A673 (cell line): ENCODE data around the gene SPRY1. TPM values are rescaled to one million over a fixed set of nuclear protein-coding genes. Genes with fewer than 3 reads are reported as not detected.

Source experiments
- BruUV-seq: library from RNA; stranded (reverse); fragments of 400-500 nt; replicated peaks from 2 replicates; lab custom pipeline; 2021; lab: Mats Ljungman, UMichigan
- CTCF ChIA-PET: fragments of 300-600 bp; sonication (Branson Sonifier 250); formaldehyde crosslinking; loops from one replicate; lab custom pipeline; 2022; ENCODE audit warnings: antibody characterized with exemption; lab: Charles Lee
- POLR2A ChIA-PET: fragments of 300-600 bp; sonication (Branson Sonifier 250); formaldehyde crosslinking; loops from one replicate; lab custom pipeline; 2022; ENCODE audit warnings: antibody characterized with exemption; ENCODE audit not compliant: low non-redundant PET; lab: Charles Lee
- DNase-seq: peaks from one replicate; pipeline ENCODE4 v3.0.0-alpha.2; 2015; ENCODE audit warnings: low spot score
- H3K27ac ChIP-seq: fragments of 200-600 bp; sonication (generic); 2 replicates; pipeline ENCODE4 v1.5.1; 2016; ENCODE audit warnings: mixed run types, low read depth, mild to moderate bottlenecking, mixed read lengths, antibody characterized with exemption, low read length; ENCODE audit not compliant: poor library complexity, severe bottlenecking
- H3K27me3 ChIP-seq: fragments of 200-600 bp; sonication (generic); replicated peaks from 2 replicates; pipeline ENCODE4 v1.6.1; 2017; ENCODE audit warnings: mixed run types, low read depth, mild to moderate bottlenecking, mixed read lengths, antibody characterized with exemption, low read length; ENCODE audit not compliant: insufficient read depth, poor library complexity
- H3K36me3 ChIP-seq: fragments of 200-600 bp; sonication (generic); 2 replicates; pipeline ENCODE4 v1.6.1; 2016; ENCODE audit warnings: mixed run types, mild to moderate bottlenecking, mixed read lengths, antibody characterized with exemption, low read length; ENCODE audit not compliant: insufficient read depth, poor library complexity, severe bottlenecking
- H3K4me1 ChIP-seq: fragments of 200-600 bp; sonication (generic); 2 replicates; pipeline ENCODE4 v1.6.1; 2017; ENCODE audit warnings: mixed run types, mild to moderate bottlenecking, mixed read lengths, antibody characterized with exemption, low read length; ENCODE audit not compliant: insufficient read depth, poor library complexity, severe bottlenecking
- H3K4me3 ChIP-seq: fragments of 200-600 bp; sonication (generic); 2 replicates; pipeline ENCODE4 v1.5.1; 2016; ENCODE audit warnings: low read depth, mixed run types, mild to moderate bottlenecking, mixed read lengths, low read length; ENCODE audit not compliant: poor library complexity, severe bottlenecking
- H3K9me3 ChIP-seq: fragments of 200-600 bp; sonication (generic); 2 replicates; pipeline ENCODE4 v1.6.1; 2016; ENCODE audit warnings: mixed run types, low read depth, mild to moderate bottlenecking, mixed read lengths, antibody characterized with exemption, low read length; ENCODE audit not compliant: poor library complexity, severe bottlenecking
- EZH2 ChIP-seq: fragments of 200-600 bp; sonication (generic); IDR thresholded peaks from 2 replicates; pipeline ENCODE4 v1.6.1; 2017; ENCODE audit warnings: borderline replicate concordance, low read depth, mild to moderate bottlenecking, mixed read lengths, antibody characterized with exemption, low read length; ENCODE audit not compliant: poor library complexity, severe bottlenecking
- intact Hi-C: fragments of 100-400 bp; cut with micrococcal nuclease; formaldehyde crosslinking; loops from one replicate; pipeline ENCODE4 v1.10.0; 2022; ENCODE audit not compliant: unreplicated experiment
- total RNA-seq: library from RNA; stranded (reverse); gene quantifications from 2 replicates; pipeline ENCODE4 v1.2.3, GENCODE V29; 2021
- TF ChIP-seq, protein P1 (sequence below): fragments of 300-800, 200-600 bp; sonication (generic); conservative IDR thresholded peaks from 2 replicates; pipeline ENCODE4 v1.5.1; 2017; ENCODE audit warnings: low read depth, mild to moderate bottlenecking, antibody characterized with exemption, low read length, moderate library complexity, mixed read lengths

The SPRY1 gene
- total RNA-seq, 1 experiment from 2014 or later = 6.0 TPM

DNA sequence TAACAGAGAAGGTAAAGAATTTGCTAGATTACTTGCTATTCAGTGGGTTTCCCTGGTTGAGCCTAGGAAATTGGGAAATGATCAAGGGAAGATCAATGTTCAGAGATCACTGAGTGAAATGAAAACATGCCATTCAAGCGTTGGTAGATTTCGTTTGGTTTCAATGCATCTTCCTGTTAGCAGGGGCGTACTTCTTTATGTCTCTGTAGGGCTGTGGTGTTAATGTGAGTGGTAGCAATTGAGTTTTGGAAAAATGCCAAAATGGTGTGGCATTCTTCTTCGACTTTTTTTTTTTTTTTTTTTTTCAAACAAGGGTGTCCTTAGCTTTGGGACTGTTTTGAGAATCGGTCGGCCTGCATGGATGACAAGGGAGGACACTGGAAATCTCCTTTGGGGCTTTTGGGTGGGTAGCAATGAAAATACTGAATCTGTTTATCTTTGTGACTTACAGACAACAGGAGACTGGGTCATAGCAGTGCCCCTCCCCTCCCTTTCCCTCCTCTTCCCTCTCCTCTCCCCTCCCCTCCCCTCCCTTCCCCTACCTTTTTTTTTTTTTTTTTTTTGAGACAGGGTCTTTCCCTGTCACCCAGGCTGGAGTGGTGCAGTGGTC lies 50.4 kb downstream of the SPRY1 start:
- Histone ChIP-seq H3K27ac (no peak overlapping the region), H3K4me1 (peaks cover 4% of the 10 kb centered on the region), H3K36me3 (no peaks in the 10 kb centered on the region), H3K9me3 (no peaks in the 10 kb centered on the region), H3K27me3 (no peaks in the 10 kb centered on the region), H3K4me3 (no peak overlapping the region)
- CTCF ChIA-PET = no interaction called here
- POLR2A ChIA-PET = no interaction called here
- intact Hi-C loops = no loop called here
- DNase-seq = peak; percentile 33
- TF ChIP-seq, protein P1, sequence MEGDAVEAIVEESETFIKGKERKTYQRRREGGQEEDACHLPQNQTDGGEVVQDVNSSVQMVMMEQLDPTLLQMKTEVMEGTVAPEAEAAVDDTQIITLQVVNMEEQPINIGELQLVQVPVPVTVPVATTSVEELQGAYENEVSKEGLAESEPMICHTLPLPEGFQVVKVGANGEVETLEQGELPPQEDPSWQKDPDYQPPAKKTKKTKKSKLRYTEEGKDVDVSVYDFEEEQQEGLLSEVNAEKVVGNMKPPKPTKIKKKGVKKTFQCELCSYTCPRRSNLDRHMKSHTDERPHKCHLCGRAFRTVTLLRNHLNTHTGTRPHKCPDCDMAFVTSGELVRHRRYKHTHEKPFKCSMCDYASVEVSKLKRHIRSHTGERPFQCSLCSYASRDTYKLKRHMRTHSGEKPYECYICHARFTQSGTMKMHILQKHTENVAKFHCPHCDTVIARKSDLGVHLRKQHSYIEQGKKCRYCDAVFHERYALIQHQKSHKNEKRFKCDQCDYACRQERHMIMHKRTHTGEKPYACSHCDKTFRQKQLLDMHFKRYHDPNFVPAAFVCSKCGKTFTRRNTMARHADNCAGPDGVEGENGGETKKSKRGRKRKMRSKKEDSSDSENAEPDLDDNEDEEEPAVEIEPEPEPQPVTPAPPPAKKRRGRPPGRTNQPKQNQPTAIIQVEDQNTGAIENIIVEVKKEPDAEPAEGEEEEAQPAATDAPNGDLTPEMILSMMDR = no peak
- no peak for TF ChIP-seq EZH2
- no TSS peak for BruUV-seq

DNA sequence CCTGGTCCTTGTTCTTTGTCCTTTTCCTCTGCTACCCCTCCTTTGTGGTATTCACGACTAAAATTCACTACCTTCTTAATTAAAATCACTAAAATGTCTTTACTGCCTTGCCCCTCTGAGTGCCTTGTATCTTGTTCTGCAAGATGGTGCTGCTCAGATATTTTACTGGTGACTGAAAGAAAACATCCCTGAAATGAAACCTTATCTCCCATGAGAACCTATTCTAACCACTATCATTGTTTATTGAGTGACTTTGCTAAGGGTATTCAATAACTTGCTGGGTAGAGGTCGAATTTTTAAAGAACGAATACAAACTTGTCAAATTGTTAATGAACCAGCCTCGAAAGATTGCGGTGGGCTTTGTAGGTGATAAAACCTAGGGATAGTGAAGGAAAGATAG lies 52.8 kb downstream of the SPRY1 start:
- CTCF ChIA-PET = interaction anchor here (0.7 kb wide), 1 partner anchor 80 kb away, joined by 3 read pairs; no protein-coding TSS in a partner anchor
- H3K4me3 ChIP-seq = no peak overlapping the region
- POLR2A ChIA-PET = no interaction called here
- H3K36me3 ChIP-seq = no peaks in the 10 kb centered on the region
- peaks cover 5% of the 10 kb centered on the region for H3K4me1 ChIP-seq
- no peak overlapping the region for H3K27ac ChIP-seq
- no peaks in the 10 kb centered on the region for H3K27me3 ChIP-seq
- H3K9me3 ChIP-seq = no peaks in the 10 kb centered on the region
- no TSS peak for BruUV-seq
- DNase-seq = no peak
- no peak for TF ChIP-seq EZH2
- TF ChIP-seq, protein P1 = no peak
- intact Hi-C loops = no loop called here

DNA sequence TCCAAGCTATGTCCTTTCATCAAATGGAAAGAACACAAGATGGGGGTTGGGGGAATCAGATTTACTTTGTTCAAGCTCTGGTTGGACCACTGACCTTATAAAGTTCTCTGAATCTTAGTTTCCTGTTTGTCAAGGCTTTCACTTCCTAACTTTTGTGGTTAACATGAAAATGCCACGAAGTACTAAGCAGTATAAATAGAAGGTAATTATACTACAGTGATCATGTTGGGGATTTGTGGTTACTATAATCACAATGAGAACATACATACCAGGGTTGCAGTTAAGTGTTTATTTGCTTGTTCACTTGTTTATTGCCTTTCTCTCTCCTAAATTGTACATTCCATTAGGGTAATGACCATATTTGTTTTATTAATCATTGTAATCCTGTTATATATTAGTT lies 53.2 kb downstream of the SPRY1 start:
- DNase-seq = peak; percentile 23
- no peak overlapping the region for H3K4me3 ChIP-seq
- POLR2A ChIA-PET = no interaction called here
- H3K9me3 ChIP-seq = no peaks in the 10 kb centered on the region
- TF ChIP-seq, protein P1 = no peak
- TF ChIP-seq EZH2 = no peak
- H3K27me3 ChIP-seq = no peaks in the 10 kb centered on the region
- no TSS peak for BruUV-seq
- CTCF ChIA-PET = interaction anchor here (0.7 kb wide), 1 partner anchor 80 kb away, joined by 3 read pairs; no protein-coding TSS in a partner anchor
- peaks cover 4% of the 10 kb centered on the region for H3K4me1 ChIP-seq
- H3K27ac ChIP-seq = no peak overlapping the region
- intact Hi-C loops = no loop called here
- H3K36me3 ChIP-seq = no peaks in the 10 kb centered on the region
